ENCODE data around the gene MEGF11. TPM values are rescaled to one million over a fixed set of nuclear protein-coding genes. Genes with fewer than 3 reads are reported as not detected.

Gene MEGF11
- polyA plus RNA-seq, 1 of the 3 experiments (the other 2 are of a cell fraction) = not detected

GRCh38 chr15:66102563-66103292 lies 150.8 kb downstream of the MEGF11 start:
- no peak for DNase-seq
- 83% methylated on average over 5 of the region's 5 CpGs for WGBS (ENCODE audit: low lambda C conversion rate)
- Histone ChIP-seq H3K4me1 (ENCODE audit: control insufficient read depth in 1 of 2, insufficient read depth in 2 of 2, low read depth in 1 of 2, low read length in 1 of 2) (no peaks in the 10 kb centered on the region; a peak in 1 of 4 replicates), H4K20me1 (ENCODE audit: insufficient read depth) (no peaks in the 10 kb centered on the region), H3K36me3 (replicated peaks in 1 of 2; ENCODE audit: control insufficient read depth in 1 of 2, insufficient read depth in 2 of 2, low read length in 1 of 2) (no peaks in the 10 kb centered on the region), H3K9me2 (no peaks in the 10 kb centered on the region), H3K4me2 (no peak overlapping the region), H3K27ac (ENCODE audit: low read depth in 2 of 2, low read length in 1 of 2) (no peak overlapping the region), H3K4me3 (ENCODE audit: low read depth in 2 of 2, low read length in 1 of 2) (no peak overlapping the region), H2AFZ (ENCODE audit: low read depth) (no peak overlapping the region), H3K9me3 (no peaks in the 10 kb centered on the region), H3K27me3 (ENCODE audit: insufficient read depth) (peaks cover 29% of the 10 kb centered on the region), H3K9ac (no peak overlapping the region), H3F3A (replicated peaks; ENCODE audit: insufficient read depth) (no peaks in the 10 kb centered on the region), H3K79me2 (ENCODE audit: insufficient read depth) (no peaks in the 10 kb centered on the region)
- TF ChIP-seq EZH2phosphoT487 (IDR thresholded peaks at IDR 0.05; ENCODE audit: borderline replicate concordance, low read depth) = no peak
- no peak for TF ChIP-seq IRF3 (IDR thresholded peaks at IDR 0.05; ENCODE audit: low read depth, low read length)
- TF ChIP-seq ZBTB33 (IDR thresholded peaks at IDR 0.05; ENCODE audit: borderline replicate concordance, low read depth) = no peak
- POLR2A ChIA-PET = no interaction called here
- CTCF ChIA-PET = no interaction called here

- Histone ChIP-seq H3K79me2 (ENCODE audit: insufficient read depth) (no peaks in the 10 kb centered on the region), H2AFZ (ENCODE audit: low read depth) (no peak overlapping the region), H3K9me2 (no peaks in the 10 kb centered on the region), H3K27me3 (ENCODE audit: insufficient read depth) (peaks cover 27% of the 10 kb centered on the region), H3K36me3 (replicated peaks in 1 of 2; ENCODE audit: control insufficient read depth in 1 of 2, insufficient read depth in 2 of 2, low read length in 1 of 2) (no peaks in the 10 kb centered on the region), H3K9me3 (no peaks in the 10 kb centered on the region), H3K9ac (no peak overlapping the region), H4K20me1 (ENCODE audit: insufficient read depth) (no peaks in the 10 kb centered on the region), H3K4me2 (no peak overlapping the region), H3K4me1 (ENCODE audit: control insufficient read depth in 1 of 2, insufficient read depth in 2 of 2, low read depth in 1 of 2, low read length in 1 of 2) (no peaks in the 10 kb centered on the region; a peak in 1 of 4 replicates), H3K4me3 (ENCODE audit: low read depth in 2 of 2, low read length in 1 of 2) (no peak overlapping the region), H3F3A (replicated peaks; ENCODE audit: insufficient read depth) (no peaks in the 10 kb centered on the region), H3K27ac (ENCODE audit: low read depth in 2 of 2, low read length in 1 of 2) (no peak overlapping the region)
- ChIA-PET POLR2A (no interaction called here), CTCF (no interaction called here)
- TF ChIP-seq FOXM1 (IDR thresholded peaks at IDR 0.05; ENCODE audit: low read depth) = no peak
- no peak for TF ChIP-seq TCF12 (IDR thresholded peaks at IDR 0.05)
- no peak for TF ChIP-seq GABPA (IDR thresholded peaks at IDR 0.05; ENCODE audit: low read depth)
- no peak for TF ChIP-seq MAX (IDR thresholded peaks at IDR 0.05; ENCODE audit: low read depth)
- TF ChIP-seq RCOR1 (IDR thresholded peaks at IDR 0.05; ENCODE audit: low read length) = no peak
- TF ChIP-seq CHD2 (IDR thresholded peaks at IDR 0.05; ENCODE audit: low read length, partially characterized antibody) = no peak
- no peak for TF ChIP-seq REST (IDR thresholded peaks at IDR 0.05; ENCODE audit: low read depth, low read length)
- TF ChIP-seq POLR2AphosphoS5 (IDR thresholded peaks at IDR 0.05; ENCODE audit: low read depth, low read length) = no peak
- TF ChIP-seq MEF2A (IDR thresholded peaks at IDR 0.05; ENCODE audit: borderline replicate concordance, low read depth) = no peak
- 80% methylated on average over 9 of the region's 10 CpGs for WGBS (ENCODE audit: low lambda C conversion rate)
- no peak for DNase-seq
Measured at GRCh38 chr15:66101715-66102395, 151.7 kb downstream of the MEGF11 start.
